Fibroblast of lung (primary cell): ENCODE data around the gene RIMS1. TPM values are rescaled to one million over a fixed set of nuclear protein-coding genes. Genes with fewer than 3 reads are reported as not detected.

Experiments
- DNase-seq, 2 donors: peaks; one replicate each; pipeline versions ENCODE4 v3.0.0 to v3.0.0-alpha.2; 2010; ENCODE audit warnings: low read depth in 2 of 2
- H2AFZ ChIP-seq: 2 replicates; pipeline ENCODE4 v1.5.1; 2012; ENCODE audit warnings: low read length, control low read depth, inconsistent platforms
- H3K27ac ChIP-seq: 2 replicates; pipeline ENCODE4 v1.5.1; 2011; ENCODE audit warnings: low read length, control low read depth; ENCODE audit not compliant: insufficient read depth
- H3K27me3 ChIP-seq: 2 replicates; pipeline ENCODE4 v1.5.1; 2011; ENCODE audit warnings: mild to moderate bottlenecking, low read length; ENCODE audit not compliant: control insufficient read depth, insufficient read depth
- H3K36me3 ChIP-seq: 2 replicates; pipeline ENCODE4 v1.5.1; 2011; ENCODE audit warnings: low read length; ENCODE audit not compliant: control insufficient read depth, insufficient read depth
- H3K4me1 ChIP-seq: 2 replicates; pipeline ENCODE4 v1.5.1; 2011; ENCODE audit warnings: low read length; ENCODE audit not compliant: control insufficient read depth, insufficient read depth; ENCODE audit errors: extremely low read depth
- H3K4me2 ChIP-seq: 2 replicates; pipeline ENCODE4 v1.5.1; 2011; ENCODE audit warnings: low read length, control low read depth; ENCODE audit not compliant: insufficient read depth; ENCODE audit errors: extremely low read depth
- H3K4me3 ChIP-seq, 4 experiments: fragments of 200-600 bp in 1 of 4; sonication (generic) in 1 of 4; replicated peaks in 1 of 4; 2 replicates each; pipeline ENCODE4 v1.5.1; 2011 to 2016; ENCODE audit warnings: low read length in 4 of 4, low read depth in 3 of 4, mild to moderate bottlenecking in 3 of 4, control low read depth in 2 of 4, inconsistent platforms in 1 of 4, mixed read lengths in 1 of 4; ENCODE audit not compliant: insufficient read depth in 1 of 4; ENCODE audit errors: control extremely low read depth in 1 of 4
- H3K79me2 ChIP-seq: 2 replicates; pipeline ENCODE4 v1.5.1; 2012; ENCODE audit warnings: mild to moderate bottlenecking, low read length, inconsistent platforms; ENCODE audit not compliant: control insufficient read depth, insufficient read depth
- H3K9ac ChIP-seq: 2 replicates; pipeline ENCODE4 v1.5.1; 2011; ENCODE audit warnings: mild to moderate bottlenecking, low read length, control low read depth; ENCODE audit not compliant: insufficient read depth
- H3K9me3 ChIP-seq: 2 replicates; pipeline ENCODE4 v1.5.1; 2012; ENCODE audit warnings: low read depth, low read length; ENCODE audit not compliant: control insufficient read depth, insufficient read depth
- H4K20me1 ChIP-seq: 2 replicates; pipeline ENCODE4 v1.5.1; 2011; ENCODE audit warnings: low read length; ENCODE audit not compliant: control insufficient read depth, insufficient read depth; ENCODE audit errors: extremely low read depth
- CTCF ChIP-seq, 2 donors: IDR thresholded peaks in 1 of 2; conservative IDR thresholded peaks in 1 of 2; 1 replicate in 1 of 2; 2 replicates in 1 of 2; pipeline ENCODE4 v1.5.1; 2011 to 2012; ENCODE audit warnings: low read length in 2 of 2, control low read depth in 1 of 2, inconsistent platforms in 1 of 2, low read depth in 1 of 2, mild to moderate bottlenecking in 1 of 2
- EZH2 ChIP-seq: IDR thresholded peaks from 2 replicates; pipeline ENCODE4 v1.5.1; 2012; ENCODE audit warnings: low read length, control low read depth, mild to moderate bottlenecking; ENCODE audit errors: missing control alignments
- polyA plus RNA-seq, 2 donors: library from polyadenylated mRNA; depleted of rRNA in 1 of 2; stranded (reverse) in 1 of 2; unstranded in 1 of 2; fragments of >200 nt; gene quantifications; 2 replicates each; pipeline ENCODE4 v1.2.1, GENCODE V29; 2011 to 2012; ENCODE audit warnings: missing spikeins in 1 of 2
- total RNA-seq: library from RNA; depleted of rRNA; stranded (reverse); fragments of >200 nt; gene quantifications from 2 replicates; pipeline ENCODE4 v1.2.1, GENCODE V29; 2014

Gene RIMS1
- total and polyA plus RNA-seq, 2 donors (not counting 1 experiment from before 2014, with no cell fraction given) = 1.1 to 2.3 TPM

- no peak for DNase-seq
- Histone ChIP-seq H3K27me3 (no peaks in the 10 kb centered on the region), H2AFZ (no peak overlapping the region), H3K9me3 (no peaks in the 10 kb centered on the region), H3K4me3 (no peak overlapping the region), H3K4me2 (no peak overlapping the region), H4K20me1 (no peaks in the 10 kb centered on the region), H3K79me2 (no peaks in the 10 kb centered on the region), H3K4me1 (no peaks in the 10 kb centered on the region), H3K36me3 (no peaks in the 10 kb centered on the region), H3K9ac (no peak overlapping the region), H3K27ac (no peak overlapping the region)
- TF ChIP-seq EZH2 (no peak), CTCF (conservative IDR thresholded peaks at IDR 0.05 in 1 of 2, IDR thresholded peaks at IDR 0.05 in 1 of 2; ENCODE audit: low read depth in 1 of 2, low read length in 2 of 2) (no peak)
Measured at GRCh38 chr6:72382602-72383529, 496.5 kb downstream of the RIMS1 start.

GRCh38 chr6:72386324-72386723 is 500.0 kb downstream of the RIMS1 start:
- no peaks in the 10 kb centered on the region for H3K9me3 ChIP-seq
- H4K20me1 ChIP-seq = no peaks in the 10 kb centered on the region
- no peak overlapping the region for H3K27ac ChIP-seq
- H3K36me3 ChIP-seq = no peaks in the 10 kb centered on the region
- no peak overlapping the region for H3K9ac ChIP-seq
- H3K79me2 ChIP-seq = no peaks in the 10 kb centered on the region
- no peaks in the 10 kb centered on the region for H3K4me1 ChIP-seq
- H3K4me2 ChIP-seq = no peak overlapping the region
- no peak for TF ChIP-seq EZH2
- no peak for TF ChIP-seq CTCF (conservative IDR thresholded peaks at IDR 0.05 in 1 of 2, IDR thresholded peaks at IDR 0.05 in 1 of 2; ENCODE audit: low read depth in 1 of 2, low read length in 2 of 2)
- peak; percentile 18 to 37 for DNase-seq
- H3K27me3 ChIP-seq = no peaks in the 10 kb centered on the region
- H3K4me3 ChIP-seq = no peak overlapping the region
- no peak overlapping the region for H2AFZ ChIP-seq

- no peak overlapping the region for H3K27ac ChIP-seq
- no peaks in the 10 kb centered on the region for H3K9me3 ChIP-seq
- no peak overlapping the region for H3K9ac ChIP-seq
- no peaks in the 10 kb centered on the region for H3K4me1 ChIP-seq
- no peak for DNase-seq
- no peak overlapping the region for H3K4me3 ChIP-seq
- no peak overlapping the region for H2AFZ ChIP-seq
- no peaks in the 10 kb centered on the region for H4K20me1 ChIP-seq
- no peaks in the 10 kb centered on the region for H3K79me2 ChIP-seq
- TF ChIP-seq CTCF (conservative IDR thresholded peaks at IDR 0.05 in 1 of 2, IDR thresholded peaks at IDR 0.05 in 1 of 2; ENCODE audit: low read depth in 1 of 2, low read length in 2 of 2) (no peak), EZH2 (no peak)
- no peaks in the 10 kb centered on the region for H3K36me3 ChIP-seq
- no peaks in the 10 kb centered on the region for H3K27me3 ChIP-seq
- H3K4me2 ChIP-seq = no peak overlapping the region
Measured at GRCh38 chr6:72389698-72390097, 503.3 kb downstream of the RIMS1 start.
